Measurements from ENCODE around the gene RBM5. TPM values are rescaled to one million over a fixed set of nuclear protein-coding genes. Genes with fewer than 3 reads are reported as not detected.
"Not testable (repeated sequence)": the region's sequence is repeated elsewhere in the genome, so short reads cannot be mapped to it uniquely, and the experiment has no call there.

Gene RBM5
- total RNA-seq, 2 donors from 2014 or later = 58.7 to 75.8 TPM

DNA sequence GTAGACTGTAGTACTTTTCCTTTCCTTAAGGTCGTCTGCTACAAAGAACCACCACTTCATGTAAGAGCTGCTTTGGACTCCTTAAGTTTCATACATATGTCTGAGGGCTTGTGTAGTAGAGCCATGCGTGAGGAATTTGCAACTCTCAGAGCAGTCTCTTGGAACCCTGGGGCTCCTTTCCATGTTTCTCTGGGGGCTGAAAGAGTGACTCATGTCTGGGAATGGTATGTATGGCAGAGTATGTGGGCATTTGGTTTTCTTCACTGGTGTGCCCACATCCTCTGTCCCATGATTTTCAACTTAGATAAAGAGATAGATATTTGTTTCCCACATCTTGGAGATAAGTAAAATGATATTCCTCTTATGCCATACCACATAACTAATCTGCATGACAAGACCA is 20.6 kb upstream of the RBM5 start:
- Histone ChIP-seq H3K4me3 (no peak overlapping the region), H3K27ac (no peak overlapping the region), H3K36me3 (peaks cover 93% of the 10 kb centered on the region), H3K4me1 (no peaks in the 10 kb centered on the region), H3K27me3 (no peaks in the 10 kb centered on the region), H3K9me3 (no peaks in the 10 kb centered on the region)
- no peak for DNase-seq (ENCODE audit: low spot score)
- TF ChIP-seq, protein P1, sequence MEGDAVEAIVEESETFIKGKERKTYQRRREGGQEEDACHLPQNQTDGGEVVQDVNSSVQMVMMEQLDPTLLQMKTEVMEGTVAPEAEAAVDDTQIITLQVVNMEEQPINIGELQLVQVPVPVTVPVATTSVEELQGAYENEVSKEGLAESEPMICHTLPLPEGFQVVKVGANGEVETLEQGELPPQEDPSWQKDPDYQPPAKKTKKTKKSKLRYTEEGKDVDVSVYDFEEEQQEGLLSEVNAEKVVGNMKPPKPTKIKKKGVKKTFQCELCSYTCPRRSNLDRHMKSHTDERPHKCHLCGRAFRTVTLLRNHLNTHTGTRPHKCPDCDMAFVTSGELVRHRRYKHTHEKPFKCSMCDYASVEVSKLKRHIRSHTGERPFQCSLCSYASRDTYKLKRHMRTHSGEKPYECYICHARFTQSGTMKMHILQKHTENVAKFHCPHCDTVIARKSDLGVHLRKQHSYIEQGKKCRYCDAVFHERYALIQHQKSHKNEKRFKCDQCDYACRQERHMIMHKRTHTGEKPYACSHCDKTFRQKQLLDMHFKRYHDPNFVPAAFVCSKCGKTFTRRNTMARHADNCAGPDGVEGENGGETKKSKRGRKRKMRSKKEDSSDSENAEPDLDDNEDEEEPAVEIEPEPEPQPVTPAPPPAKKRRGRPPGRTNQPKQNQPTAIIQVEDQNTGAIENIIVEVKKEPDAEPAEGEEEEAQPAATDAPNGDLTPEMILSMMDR (IDR thresholded peaks at IDR 0.05) = no peak

DNA sequence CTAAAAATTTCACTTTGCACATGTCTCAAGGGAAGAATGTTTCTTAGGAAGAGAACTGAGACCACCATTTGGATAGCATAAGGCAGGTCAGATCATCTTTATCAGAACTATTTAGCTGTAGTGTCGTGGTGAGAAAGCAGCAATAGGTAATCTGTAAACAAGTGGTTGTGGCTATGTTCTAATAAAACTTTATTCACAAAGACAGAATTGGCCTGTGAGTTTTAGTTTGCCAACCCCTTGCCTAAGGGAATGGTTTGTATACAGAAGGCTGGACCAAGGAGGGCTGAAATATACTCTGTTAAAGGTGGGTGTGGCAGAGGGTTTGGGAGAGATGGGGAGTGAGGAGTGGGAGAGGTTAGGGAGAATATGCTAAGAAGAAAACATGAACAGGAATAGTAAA is 10.6 kb upstream of the RBM5 start:
- Histone ChIP-seq H3K9me3 (no peaks in the 10 kb centered on the region), H3K4me3 (no peak overlapping the region), H3K27ac (no peak overlapping the region), H3K36me3 (peaks cover 51% of the 10 kb centered on the region), H3K4me1 (no peaks in the 10 kb centered on the region), H3K27me3 (no peaks in the 10 kb centered on the region)
- no peak for DNase-seq (ENCODE audit: low spot score)
- TF ChIP-seq, protein P1 (IDR thresholded peaks at IDR 0.05) = no peak

DNA sequence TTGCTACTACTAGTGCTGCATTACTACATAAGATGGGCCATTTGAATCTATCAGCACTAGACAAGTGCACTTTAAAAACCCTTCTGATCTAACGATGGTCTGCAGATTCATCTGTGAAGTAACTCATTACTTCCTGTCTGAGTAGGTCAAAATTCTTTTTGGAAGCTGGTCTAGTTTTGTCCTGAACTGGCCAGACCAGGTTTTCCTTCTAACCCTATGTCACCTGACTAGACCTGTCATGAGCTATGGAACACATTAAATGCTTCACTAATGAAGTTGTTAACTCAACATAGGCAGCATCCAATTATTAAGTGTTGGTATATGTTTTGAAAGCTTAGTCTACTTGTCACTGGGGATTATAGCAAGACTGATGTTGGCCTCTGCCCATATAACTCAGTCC is 10.1 kb upstream of the RBM5 start:
- TF ChIP-seq, protein P1 (IDR thresholded peaks at IDR 0.05) = no peak
- no peak for DNase-seq (ENCODE audit: low spot score)
- no peak overlapping the region for H3K27ac ChIP-seq
- no peaks in the 10 kb centered on the region for H3K9me3 ChIP-seq
- peaks cover 46% of the 10 kb centered on the region for H3K36me3 ChIP-seq
- H3K27me3 ChIP-seq = no peaks in the 10 kb centered on the region
- H3K4me1 ChIP-seq = no peaks in the 10 kb centered on the region
- H3K4me3 ChIP-seq = no peak overlapping the region

DNA sequence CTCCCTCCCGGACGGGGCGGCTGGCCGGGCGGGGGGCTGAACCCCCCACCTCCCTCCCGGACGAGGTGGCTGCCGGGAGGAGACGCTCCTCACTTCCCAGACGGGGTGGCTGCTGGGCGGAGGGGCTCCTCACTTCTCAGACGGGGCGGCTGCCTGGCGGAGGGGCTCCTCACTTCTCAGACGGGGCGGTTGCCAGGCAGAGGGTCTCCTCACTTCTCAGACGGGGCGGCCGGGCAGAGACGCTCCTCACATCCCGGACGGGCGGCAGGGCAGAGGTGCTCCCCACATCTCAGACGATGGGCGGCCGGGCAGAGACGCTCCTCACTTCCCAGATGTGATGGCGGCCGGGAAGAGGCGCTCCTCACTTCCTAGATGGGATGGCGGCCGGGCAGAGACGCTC is 3.8 kb upstream of the RBM5 start:
- H3K36me3 ChIP-seq; DNase-seq (ENCODE audit: low spot score); H3K4me3 ChIP-seq; H3K27me3 ChIP-seq; H3K4me1 ChIP-seq; H3K9me3 ChIP-seq; H3K27ac ChIP-seq: not testable (repeated sequence)

DNA sequence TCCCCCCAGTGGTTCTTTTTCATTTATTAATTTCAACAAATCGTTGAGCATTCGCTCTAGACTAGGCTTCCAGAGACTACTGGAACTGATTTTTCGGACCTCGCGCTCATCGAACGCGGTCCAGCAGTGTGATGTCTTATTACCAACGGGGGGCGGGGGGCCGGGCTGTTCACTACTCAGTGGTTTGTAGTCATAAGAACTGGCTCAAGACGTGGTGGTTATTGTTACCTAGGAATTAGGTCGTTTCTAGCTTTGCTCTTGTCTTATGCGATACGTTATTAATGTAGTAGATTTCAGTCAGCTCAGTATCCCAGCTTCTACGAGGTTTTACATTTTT is 858 bp downstream of the RBM5 start:
- Histone ChIP-seq H3K36me3 (peaks cover 43% of the 10 kb centered on the region), H3K9me3 (no peaks in the 10 kb centered on the region), H3K4me3 (peak overlapping the region; percentile 84 to 95), H3K4me1 (peaks cover 0 to 29% of the 10 kb centered on the region in 2 donors), H3K27ac (peak overlapping the region; percentile 95 to 96), H3K27me3 (no peaks in the 10 kb centered on the region)
- TF ChIP-seq, protein P1 (IDR thresholded peaks at IDR 0.05) = no peak
- no peak for DNase-seq (ENCODE audit: low spot score)

DNA sequence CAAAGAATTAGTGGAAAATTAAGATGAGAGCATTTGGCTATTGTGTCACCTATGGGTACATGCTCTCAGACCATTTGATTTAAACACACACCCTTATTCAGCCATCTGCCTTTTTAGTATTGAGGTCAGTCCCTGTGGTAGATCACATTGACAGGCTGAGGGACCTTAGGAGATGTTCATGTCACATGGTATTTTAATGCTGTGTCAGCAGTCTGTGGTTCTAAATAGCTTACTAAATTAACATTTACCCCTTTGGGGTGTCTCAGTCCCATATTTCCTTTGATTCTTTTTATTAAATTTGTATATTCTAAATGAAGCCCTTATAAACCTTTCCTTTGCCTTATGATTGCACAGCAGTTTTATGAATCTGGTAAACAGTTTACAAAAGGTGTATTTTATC is 2.3 kb downstream of the RBM5 start:
- DNase-seq (ENCODE audit: low spot score) = no peak
- Histone ChIP-seq H3K4me3 (no peak overlapping the region), H3K27ac (no peak overlapping the region), H3K27me3 (no peaks in the 10 kb centered on the region), H3K9me3 (no peaks in the 10 kb centered on the region), H3K4me1 (peaks cover 0 to 38% of the 10 kb centered on the region in 2 donors), H3K36me3 (peaks cover 57% of the 10 kb centered on the region)
- TF ChIP-seq, protein P1 (IDR thresholded peaks at IDR 0.05) = no peak

All from right atrium auricular region (tissue), 2 donors.